OCI-LY7 (cell line): Measurements from ENCODE around the gene NCOA3. TPM values are rescaled to one million over a fixed set of nuclear protein-coding genes. Genes with fewer than 3 reads are reported as not detected.

Experiments
- BruUV-seq: library from RNA; stranded (reverse); fragments of 400-500 nt; replicated peaks from 2 replicates; lab custom pipeline; 2021; lab: Mats Ljungman, UMichigan
- CTCF ChIA-PET: fragments of 300-600 bp; sonication (Branson Sonifier 250); formaldehyde crosslinking; loops from one replicate; lab custom pipeline; 2022; ENCODE audit warnings: antibody characterized with exemption; ENCODE audit not compliant: unreplicated experiment; lab: Charles Lee
- POLR2A ChIA-PET: fragments of 300-600 bp; sonication (Branson Sonifier 250); formaldehyde crosslinking; loops from one replicate; lab custom pipeline; 2022; ENCODE audit warnings: antibody characterized with exemption; lab: Charles Lee
- DNase-seq: peaks from one replicate; pipeline ENCODE4 v3.0.0-alpha.2; 2015; ENCODE audit warnings: low spot score
- H2AFZ ChIP-seq: fragments of 200-600 bp; sonication (generic), shearing (Covaris generic); 2 replicates; pipeline ENCODE4 v1.6.1; 2014; ENCODE audit warnings: mild to moderate bottlenecking, antibody characterized with exemption, low read length, moderate library complexity
- H3K27ac ChIP-seq: fragments of 200-600 bp; sonication (generic); 2 replicates; pipeline ENCODE4 v1.5.1; 2014; ENCODE audit warnings: mixed run types, low read depth, mild to moderate bottlenecking, moderate library complexity, low read length, inconsistent platforms; ENCODE audit not compliant: poor library complexity, severe bottlenecking
- H3K36me3 ChIP-seq: fragments of 200-600 bp; sonication (generic); 2 replicates; pipeline ENCODE4 v1.6.1; 2014; ENCODE audit warnings: mild to moderate bottlenecking, antibody characterized with exemption, low read length, moderate library complexity, mixed read lengths; ENCODE audit not compliant: insufficient read depth
- H3K4me1 ChIP-seq: fragments of 200-600 bp; sonication (generic); 2 replicates; pipeline ENCODE4 v1.5.1; 2014; ENCODE audit warnings: mild to moderate bottlenecking, low read length; ENCODE audit not compliant: insufficient read depth, poor library complexity, severe bottlenecking
- H3K4me2 ChIP-seq: fragments of 200-600 bp; sonication (generic); 2 replicates; pipeline ENCODE4 v1.6.1; 2014; ENCODE audit warnings: mild to moderate bottlenecking, low read length
- H3K4me3 ChIP-seq: fragments of 200-600 bp; sonication (generic); 2 replicates; pipeline ENCODE4 v1.5.1; 2014; ENCODE audit warnings: mild to moderate bottlenecking, low read depth, low read length; ENCODE audit not compliant: poor library complexity, severe bottlenecking
- H3K79me2 ChIP-seq: fragments of 200-600 bp; sonication (generic); 2 replicates; pipeline ENCODE4 v1.6.1; 2016; ENCODE audit warnings: low read depth, mild to moderate bottlenecking, low read length, moderate library complexity, mixed read lengths; ENCODE audit not compliant: insufficient read depth
- H3K9me2 ChIP-seq: fragments of 200-600 bp; sonication (generic); 2 replicates; pipeline ENCODE4 v1.6.1; 2016; ENCODE audit warnings: mild to moderate bottlenecking, low read length, mixed read lengths; ENCODE audit not compliant: insufficient read depth
- H3K9me3 ChIP-seq: fragments of 200-600 bp; sonication (generic); 2 replicates; pipeline ENCODE4 v1.6.1; 2014; ENCODE audit warnings: mild to moderate bottlenecking, mixed run types, low read length, mixed read lengths
- H4K20me1 ChIP-seq: fragments of 200-600 bp; sonication (generic); 2 replicates; pipeline ENCODE4 v1.6.1; 2014; ENCODE audit warnings: mild to moderate bottlenecking, antibody characterized with exemption, low read length, moderate library complexity, mixed read lengths; ENCODE audit not compliant: insufficient read depth
- EZH2phosphoT487 ChIP-seq: fragments of 200-600 bp; sonication (generic); IDR thresholded peaks from 2 replicates; pipeline ENCODE4 v1.6.1; 2018; ENCODE audit warnings: low read depth, borderline replicate concordance, mild to moderate bottlenecking, mixed run types, antibody characterized with exemption, low read length, moderate library complexity, mixed read lengths
- intact Hi-C: fragments of 100-400 bp; cut with micrococcal nuclease; formaldehyde crosslinking; loops from one replicate; pipeline ENCODE4 v1.10.0; 2022; ENCODE audit not compliant: unreplicated experiment
- total RNA-seq, 2 experiments: library from RNA; depleted of rRNA in 1 of 2; stranded (reverse); fragments of >200 nt in 1 of 2; shearing (Covaris generic) in 1 of 2; gene quantifications; 2 replicates each; pipeline ENCODE4 v1.2.3, GENCODE V29; 2014 to 2022
- TF ChIP-seq, protein P1 (sequence below): fragments of 200-600 bp; sonication (generic); conservative IDR thresholded peaks from 2 replicates; pipeline ENCODE4 v1.5.1; 2014; ENCODE audit warnings: mild to moderate bottlenecking, antibody characterized with exemption, low read length, moderate library complexity, mixed read lengths

NCOA3 gene
- total RNA-seq, 2 experiments from 2014 or later: 50.5 to 75.6 TPM

- peak; percentile 79 for DNase-seq
- Histone ChIP-seq H3K4me1 (peaks cover 75% of the 10 kb centered on the region), H3K9me3 (no peaks in the 10 kb centered on the region), H4K20me1 (no peaks in the 10 kb centered on the region), H2AFZ (peak overlapping the region; percentile 77; the same call in 1 of the 2 replicates), H3K36me3 (no peaks in the 10 kb centered on the region), H3K79me2 (no peaks in the 10 kb centered on the region), H3K9me2 (no peaks in the 10 kb centered on the region), H3K4me2 (peak overlapping the region; percentile 52), H3K27ac (peak overlapping the region; percentile 95), H3K4me3 (peak overlapping the region; percentile 4)
- ChIA-PET POLR2A (interaction anchor here (0.6 to 3.0 kb wide), 14 partner anchors 11 to 151 kb away, joined by 3 to 24 read pairs (median 6); partner anchors contain the start of gene NCOA3), CTCF (no interaction called here)
- TF ChIP-seq, protein P1, sequence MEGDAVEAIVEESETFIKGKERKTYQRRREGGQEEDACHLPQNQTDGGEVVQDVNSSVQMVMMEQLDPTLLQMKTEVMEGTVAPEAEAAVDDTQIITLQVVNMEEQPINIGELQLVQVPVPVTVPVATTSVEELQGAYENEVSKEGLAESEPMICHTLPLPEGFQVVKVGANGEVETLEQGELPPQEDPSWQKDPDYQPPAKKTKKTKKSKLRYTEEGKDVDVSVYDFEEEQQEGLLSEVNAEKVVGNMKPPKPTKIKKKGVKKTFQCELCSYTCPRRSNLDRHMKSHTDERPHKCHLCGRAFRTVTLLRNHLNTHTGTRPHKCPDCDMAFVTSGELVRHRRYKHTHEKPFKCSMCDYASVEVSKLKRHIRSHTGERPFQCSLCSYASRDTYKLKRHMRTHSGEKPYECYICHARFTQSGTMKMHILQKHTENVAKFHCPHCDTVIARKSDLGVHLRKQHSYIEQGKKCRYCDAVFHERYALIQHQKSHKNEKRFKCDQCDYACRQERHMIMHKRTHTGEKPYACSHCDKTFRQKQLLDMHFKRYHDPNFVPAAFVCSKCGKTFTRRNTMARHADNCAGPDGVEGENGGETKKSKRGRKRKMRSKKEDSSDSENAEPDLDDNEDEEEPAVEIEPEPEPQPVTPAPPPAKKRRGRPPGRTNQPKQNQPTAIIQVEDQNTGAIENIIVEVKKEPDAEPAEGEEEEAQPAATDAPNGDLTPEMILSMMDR: no peak
- TF ChIP-seq EZH2phosphoT487: no peak
- intact Hi-C loops: no loop called here
- no TSS peak for BruUV-seq
Observed at GRCh38 chr20:47466704-47467459, 34.8 kb upstream of the NCOA3 start.

DNA sequence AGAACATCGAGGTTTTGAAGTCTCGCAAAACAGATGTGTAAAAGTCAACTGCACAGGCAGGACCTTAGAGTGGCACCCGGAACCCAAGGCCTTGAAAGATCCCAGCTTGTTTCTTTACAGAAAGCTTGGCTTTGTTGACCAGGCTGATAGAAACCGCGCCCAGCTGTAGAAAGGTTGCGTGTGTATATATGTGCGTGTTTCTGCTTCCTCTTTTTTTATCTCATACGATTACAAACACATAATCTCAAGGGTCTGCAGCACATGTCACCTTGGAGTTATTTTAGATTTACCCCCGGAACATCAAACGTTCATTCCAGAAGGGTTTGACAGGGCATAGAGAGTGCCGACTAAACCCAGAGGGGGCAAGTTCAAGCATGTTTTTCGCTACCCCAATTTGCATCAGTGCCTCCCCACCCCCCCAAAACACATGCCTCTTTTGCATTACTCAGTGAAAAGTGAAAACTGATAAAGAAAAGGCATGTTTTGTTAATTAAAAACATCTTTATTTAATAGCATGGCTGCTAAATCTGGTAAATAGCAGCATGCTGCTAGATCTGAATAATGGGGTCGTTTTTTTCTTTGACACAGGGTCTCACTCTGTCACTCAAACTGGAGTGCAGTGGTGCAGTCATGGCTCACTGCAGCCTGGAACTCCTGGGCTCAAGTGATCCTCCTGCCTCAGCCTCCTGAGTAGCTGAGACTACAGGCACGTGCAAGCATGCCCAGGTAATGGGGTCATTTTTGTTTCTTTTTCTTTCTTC is 33.2 kb upstream of the NCOA3 start:
- peak; percentile 94 for DNase-seq
- H2AFZ ChIP-seq: peak overlapping the region; percentile 35; the same call in 1 of the 2 replicates
- CTCF ChIA-PET: interaction anchor here (1.0 to 1.1 kb wide), 2 partner anchors 19 to 56 kb away, joined by 3 to 4 read pairs; no protein-coding TSS in a partner anchor

More for the DNA sequence above, 33.2 kb upstream of the NCOA3 start:
- peak overlapping the region; percentile 67 for H3K4me2 ChIP-seq
- H3K79me2 ChIP-seq: no peaks in the 10 kb centered on the region
- intact Hi-C loops: loop anchor here (1.0 kb wide), 3 partner anchors 19 to 52 kb away; no protein-coding TSS in a partner anchor
- BruUV-seq: TSS peak; percentile 68
- no peaks in the 10 kb centered on the region for H3K9me2 ChIP-seq
- H3K27ac ChIP-seq: peak overlapping the region; percentile 95
- H4K20me1 ChIP-seq: no peaks in the 10 kb centered on the region
- H3K9me3 ChIP-seq: no peaks in the 10 kb centered on the region
- H3K36me3 ChIP-seq: no peaks in the 10 kb centered on the region
- H3K4me3 ChIP-seq: peak overlapping the region; percentile 37
- H3K4me1 ChIP-seq: peaks cover 90% of the 10 kb centered on the region
- POLR2A ChIA-PET: interaction anchor here (0.6 to 3.0 kb wide), 20 partner anchors 10 to 135 kb away, joined by 3 to 24 read pairs (median 4); partner anchors contain the start of gene NCOA3
- TF ChIP-seq, protein P1: no peak
- TF ChIP-seq EZH2phosphoT487: no peak
